SW 1271 (cell line): Measurements from ENCODE around the gene MAPKAPK3.
"Not testable (repeated sequence)": the region's sequence is repeated elsewhere in the genome, so short reads cannot be mapped to it uniquely, and the experiment has no call there.

Source experiments
- DNase-seq, 2 experiments: peaks; one replicate each; lab custom pipeline; 2025; lab: John Stamatoyannopoulos, UW

The MAPKAPK3 gene

DNA sequence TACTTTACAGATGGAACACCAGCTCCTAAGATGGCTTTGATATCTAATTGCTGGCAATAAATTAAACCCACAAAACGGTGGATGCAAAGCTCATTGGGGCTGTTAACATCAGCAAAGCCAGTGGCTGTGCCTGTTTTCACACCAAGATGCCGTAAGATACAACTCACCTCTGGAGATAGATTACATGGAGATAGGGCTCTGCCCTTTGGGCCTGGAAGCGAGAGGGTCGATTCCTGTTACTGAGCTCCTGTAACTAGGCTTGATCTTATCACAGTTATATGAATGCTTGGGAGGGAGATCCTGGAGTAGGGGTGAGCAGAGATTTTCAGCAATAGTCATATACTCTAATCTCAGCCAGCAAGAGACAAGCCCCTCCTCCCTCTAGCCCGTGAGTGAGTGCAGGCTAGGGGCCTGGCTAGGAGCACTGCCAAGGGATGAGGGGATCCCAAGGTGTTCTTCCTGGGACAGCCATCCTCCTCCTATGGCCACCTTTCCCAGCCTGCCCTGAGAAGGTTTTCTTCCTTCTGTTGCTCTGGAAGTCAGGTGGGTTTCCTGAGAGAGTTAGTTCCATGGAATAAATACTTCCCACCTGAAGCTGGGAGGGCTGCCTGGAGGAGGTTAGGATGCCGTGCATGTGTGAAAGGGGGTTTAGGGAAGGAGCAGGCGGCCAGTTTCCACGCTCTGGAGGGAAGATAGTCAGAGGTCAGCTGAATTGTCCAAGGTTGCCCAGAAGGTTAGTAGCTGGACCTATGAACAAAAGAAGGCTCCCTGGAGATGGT, 39.7 kb downstream of the MAPKAPK3 start:
- no peak for DNase-seq

DNA sequence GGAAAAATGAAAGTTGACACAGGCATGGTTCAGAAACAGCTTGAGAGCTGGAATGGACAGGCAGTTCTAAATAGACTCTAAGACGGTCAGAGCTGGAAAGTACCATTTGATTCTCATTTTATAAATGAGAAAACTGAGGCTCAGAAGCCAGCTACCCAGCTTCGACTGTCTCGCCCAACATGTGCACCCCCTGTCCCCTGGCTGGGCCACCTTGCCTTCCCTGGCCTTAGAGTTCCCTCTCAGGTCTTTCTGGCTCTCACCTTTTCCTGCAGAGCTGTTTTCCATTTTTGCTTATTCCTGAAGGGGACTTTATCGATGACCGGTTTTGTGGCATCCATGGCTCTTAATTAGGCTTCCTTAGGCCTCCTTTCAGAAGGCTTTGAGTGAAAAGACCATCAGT, 40.5 kb downstream of the MAPKAPK3 start:
- DNase-seq, result no peak

DNA sequence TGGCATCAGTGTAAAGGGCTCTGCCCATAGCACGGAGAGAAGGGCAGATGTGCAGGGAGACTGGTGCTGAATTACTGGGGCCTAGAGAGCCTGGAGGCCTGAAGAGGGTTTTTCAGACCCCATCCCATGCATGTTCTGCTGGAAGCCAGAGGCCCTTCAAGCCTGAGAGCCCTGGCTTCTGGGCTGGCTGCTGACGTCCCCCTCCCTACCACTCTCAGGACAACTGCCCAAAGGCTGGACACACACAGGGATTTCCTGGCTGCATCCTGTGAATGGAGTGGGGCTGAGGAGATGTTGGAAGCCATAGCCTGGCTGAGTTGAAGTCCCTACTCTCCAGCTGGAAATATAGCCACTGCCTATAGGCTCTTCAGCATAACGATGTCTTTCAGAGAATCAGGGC, 40.9 kb downstream of the MAPKAPK3 start:
- no peak for DNase-seq

DNA sequence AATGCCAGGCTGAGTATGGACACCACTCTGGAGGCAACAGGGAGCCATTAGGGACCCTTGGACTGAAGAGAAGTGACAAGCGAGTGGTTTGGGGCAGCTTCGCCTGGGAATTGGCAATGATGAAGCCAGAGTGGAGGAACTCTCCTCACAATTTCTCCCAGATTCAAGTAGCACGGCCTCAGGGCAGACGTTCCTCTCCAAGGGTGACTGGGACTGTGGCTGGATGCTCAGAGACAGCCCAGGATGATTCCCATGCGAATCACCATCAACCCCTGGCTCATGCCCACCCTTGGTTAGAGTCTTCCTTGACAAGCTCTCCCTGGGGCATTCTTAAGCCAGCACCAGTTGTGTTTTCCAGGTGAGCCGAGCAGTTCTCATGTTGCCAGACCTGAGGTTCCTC, 41.5 kb downstream of the MAPKAPK3 start:
- DNase-seq, result no peak

DNA sequence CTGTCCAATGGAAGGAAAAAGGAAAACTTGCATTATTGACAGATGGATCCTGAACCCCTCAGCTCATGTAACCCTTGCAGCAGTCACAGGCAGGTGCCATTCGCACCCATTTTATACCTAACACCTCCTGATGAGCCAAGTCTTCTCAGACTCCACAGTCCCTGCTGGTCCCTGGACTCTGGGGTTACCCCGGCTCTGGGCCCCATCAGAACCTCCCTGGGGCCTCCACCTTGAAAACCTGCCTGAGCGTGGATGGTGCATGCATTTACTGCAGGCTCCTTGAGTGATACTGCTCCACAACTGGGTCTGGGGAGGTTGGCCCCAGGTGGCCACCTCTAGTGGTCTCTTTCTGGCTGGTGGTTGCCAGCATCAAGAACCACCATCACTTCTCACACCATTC, 41.9 kb downstream of the MAPKAPK3 start:
- no peak for DNase-seq

DNA sequence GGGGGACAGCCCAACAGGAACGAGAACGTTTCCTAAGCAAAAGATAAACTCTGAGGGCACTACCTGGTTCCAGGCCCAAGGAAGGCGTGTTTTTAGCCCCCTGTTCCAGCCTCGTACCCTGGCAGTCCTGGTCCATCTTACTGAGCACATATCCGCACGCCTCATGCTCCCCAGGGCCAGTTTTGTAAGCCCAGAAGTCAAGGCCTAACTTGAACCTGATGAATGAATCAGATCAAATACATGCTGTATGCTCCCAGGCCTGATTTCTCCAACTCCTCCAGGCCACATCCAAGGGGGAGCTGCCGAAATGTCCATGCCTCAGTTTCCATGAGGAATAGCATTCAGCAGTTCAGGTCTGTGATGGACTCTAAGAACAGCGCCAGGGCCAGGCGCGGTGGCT, 43.4 kb downstream of the MAPKAPK3 start:
- DNase-seq, result no peak

DNA sequence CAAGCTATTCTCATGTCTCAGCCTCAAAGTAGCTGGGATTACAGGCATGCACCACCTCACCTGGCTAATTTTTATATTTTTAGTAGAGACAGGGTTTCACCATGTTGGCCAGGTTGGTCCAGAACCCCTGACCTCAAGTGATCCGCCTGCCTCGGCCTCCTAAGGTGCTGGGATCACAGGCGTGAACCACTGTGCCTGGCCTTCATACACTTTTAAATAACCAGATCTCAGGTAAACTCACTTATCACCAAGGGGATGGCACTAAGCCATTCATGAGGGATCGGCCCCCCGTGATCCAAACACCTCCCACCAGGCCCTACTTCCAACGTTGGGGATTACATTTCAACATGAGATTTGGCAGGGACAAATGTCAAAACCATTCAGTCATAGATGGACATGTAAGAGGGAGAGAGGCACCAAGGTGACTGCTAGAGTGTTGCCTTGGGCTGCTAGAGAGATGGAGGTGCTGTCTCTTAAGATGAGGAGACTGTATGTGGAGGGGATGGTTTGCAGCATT, 44.4 kb downstream of the MAPKAPK3 start:
- DNase-seq, result no peak

DNA sequence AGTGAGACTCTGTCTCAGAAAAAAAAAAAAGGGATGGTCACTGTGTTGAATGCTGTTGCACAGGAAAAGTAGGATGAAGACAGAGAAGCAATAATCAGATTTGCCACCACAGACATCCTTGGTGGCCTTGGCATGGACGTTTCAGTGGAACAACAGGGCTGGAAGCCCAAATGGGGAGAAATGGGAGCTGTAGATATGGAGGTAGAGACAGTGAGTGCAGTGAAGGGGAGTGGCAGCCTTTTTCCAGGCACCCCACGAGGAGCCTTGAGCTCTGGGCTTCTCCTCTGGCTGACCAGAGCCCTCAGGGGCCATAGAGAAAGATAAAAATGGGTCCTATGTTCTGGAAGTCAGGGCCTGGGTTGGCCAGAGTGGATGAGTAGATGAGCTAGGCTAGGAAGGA, 45.5 kb downstream of the MAPKAPK3 start:
- DNase-seq, result no peak

DNA sequence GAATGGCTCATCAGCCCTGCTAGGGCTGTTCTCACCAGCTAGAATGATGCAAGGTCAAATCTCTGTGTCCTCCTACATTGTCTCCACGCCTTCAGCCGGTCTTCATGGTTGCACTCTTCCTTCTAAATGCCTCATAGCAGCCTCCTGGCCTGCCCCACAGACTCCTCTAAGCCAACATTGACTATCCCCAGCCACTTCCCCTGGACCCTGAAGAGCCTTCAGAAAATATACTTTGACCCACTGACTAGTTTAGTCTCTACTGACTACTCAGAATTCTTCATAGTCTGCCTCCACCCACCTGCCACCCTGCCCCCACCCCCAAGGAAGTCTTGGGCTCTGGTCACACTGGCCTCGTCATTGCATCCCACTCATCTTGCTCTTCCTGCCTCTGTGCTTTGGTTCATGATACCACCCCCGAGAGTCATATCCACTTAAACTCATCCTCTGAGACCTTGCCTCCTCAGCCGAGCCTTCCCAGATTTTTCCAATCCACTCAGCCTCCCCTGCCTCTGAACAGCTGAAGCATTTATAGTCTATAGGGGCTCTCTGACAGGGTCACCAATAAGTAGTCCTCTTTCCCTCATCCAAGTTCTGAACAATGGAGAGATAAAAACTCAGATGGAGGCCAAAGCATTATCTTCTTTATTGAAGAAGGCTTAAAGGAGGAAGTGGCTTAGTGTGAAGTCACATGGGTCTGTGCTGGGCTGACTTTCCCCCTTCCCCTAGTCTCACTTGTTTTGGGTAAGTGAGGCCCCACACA, 48.3 kb downstream of the MAPKAPK3 start:
- no peak for DNase-seq

DNA sequence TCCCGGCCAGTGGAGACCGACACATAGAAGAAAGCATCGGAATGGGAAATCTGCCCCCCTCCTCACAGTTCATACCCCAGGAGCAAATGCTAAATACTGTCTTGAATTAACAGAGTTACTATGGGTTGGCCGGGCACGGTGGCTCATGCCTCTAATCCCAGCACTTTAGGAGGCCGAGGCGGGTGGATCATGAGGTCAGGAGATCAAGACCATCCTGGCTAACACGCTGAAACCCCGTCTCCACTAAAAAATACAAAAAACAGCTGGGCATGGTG, 48.8 kb downstream of the MAPKAPK3 start:
- not testable (repeated sequence) for DNase-seq

DNA sequence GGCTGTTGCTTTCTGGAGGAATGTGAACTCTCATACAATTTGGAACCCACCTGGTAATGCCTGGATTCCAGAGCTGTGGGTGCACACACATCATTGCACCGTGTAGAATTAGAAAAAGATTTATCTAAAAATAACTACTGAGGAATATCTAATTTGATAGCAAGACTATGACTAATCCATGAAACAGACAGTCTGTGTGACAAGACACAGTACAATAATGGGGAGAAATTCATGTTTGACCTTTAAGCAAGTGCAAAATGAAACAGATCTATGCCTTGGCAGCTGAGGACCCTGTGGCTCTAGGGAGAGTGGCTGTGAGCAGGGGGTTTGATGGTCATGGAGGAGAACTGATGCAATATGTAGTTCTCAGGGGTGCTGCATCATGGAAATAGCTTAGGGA, 49.9 kb downstream of the MAPKAPK3 start:
- DNase-seq, result no peak

DNA sequence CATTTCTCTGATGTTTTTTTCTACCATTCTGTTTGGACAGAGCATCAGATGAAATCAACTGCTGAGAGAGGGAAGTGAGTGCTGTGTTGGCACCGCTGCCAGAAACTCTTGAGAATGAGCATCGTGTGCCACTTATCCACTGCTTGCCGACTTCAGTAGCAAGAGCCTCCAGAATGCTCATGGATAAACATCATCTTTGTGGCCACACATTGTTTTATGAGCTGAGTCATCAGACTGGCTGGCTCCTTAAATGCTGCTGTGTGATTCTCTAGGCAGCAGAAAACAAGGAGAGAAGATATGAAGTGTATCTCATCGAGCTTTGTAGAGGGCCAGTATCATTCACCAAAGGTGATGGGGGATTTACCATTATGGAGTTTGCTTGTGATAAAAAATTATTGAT, 54.4 kb downstream of the MAPKAPK3 start:
- DNase-seq, result peak in 1 of 2 experiments; percentile 39

DNA sequence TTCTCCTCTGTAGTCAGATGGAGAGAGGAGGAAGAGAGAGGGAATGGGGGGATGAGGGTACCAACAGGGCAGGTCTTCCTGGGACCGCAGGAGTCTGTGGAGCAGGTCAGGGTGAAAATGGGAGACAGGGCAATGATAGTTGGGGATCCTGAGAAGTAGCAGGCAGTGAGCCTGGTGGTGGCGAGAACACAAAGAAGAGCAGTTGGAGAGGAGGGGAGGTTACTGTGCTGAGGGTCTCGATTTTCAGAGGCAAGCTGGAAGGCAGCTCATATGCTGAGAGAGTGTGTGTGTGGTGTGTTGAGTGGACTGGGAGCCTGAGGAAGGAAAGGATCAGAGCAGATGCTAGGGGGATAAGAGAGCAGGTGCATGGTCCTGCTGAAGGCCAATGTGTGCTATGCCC, 55.7 kb downstream of the MAPKAPK3 start:
- no peak for DNase-seq

DNA sequence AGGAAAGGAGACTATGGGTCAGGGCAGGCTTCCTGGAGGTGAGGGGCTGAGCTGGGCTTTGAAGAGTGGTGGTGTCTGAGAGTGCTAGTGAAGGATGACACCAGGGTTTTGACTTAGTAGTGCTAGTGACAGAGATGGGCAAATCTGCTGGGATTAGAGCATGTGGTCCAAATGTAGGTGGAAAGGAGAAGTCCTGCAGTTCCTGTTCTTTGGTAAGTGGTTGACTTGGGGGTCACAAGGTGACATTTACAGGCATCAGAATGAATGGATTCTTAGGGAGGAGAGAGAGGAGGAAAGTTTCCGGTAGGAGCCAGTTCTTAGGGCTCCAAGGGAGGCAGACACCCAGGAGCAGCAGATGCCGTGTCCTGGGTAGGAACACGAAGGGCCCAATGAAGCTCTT, 57.0 kb downstream of the MAPKAPK3 start:
- no peak for DNase-seq

DNA sequence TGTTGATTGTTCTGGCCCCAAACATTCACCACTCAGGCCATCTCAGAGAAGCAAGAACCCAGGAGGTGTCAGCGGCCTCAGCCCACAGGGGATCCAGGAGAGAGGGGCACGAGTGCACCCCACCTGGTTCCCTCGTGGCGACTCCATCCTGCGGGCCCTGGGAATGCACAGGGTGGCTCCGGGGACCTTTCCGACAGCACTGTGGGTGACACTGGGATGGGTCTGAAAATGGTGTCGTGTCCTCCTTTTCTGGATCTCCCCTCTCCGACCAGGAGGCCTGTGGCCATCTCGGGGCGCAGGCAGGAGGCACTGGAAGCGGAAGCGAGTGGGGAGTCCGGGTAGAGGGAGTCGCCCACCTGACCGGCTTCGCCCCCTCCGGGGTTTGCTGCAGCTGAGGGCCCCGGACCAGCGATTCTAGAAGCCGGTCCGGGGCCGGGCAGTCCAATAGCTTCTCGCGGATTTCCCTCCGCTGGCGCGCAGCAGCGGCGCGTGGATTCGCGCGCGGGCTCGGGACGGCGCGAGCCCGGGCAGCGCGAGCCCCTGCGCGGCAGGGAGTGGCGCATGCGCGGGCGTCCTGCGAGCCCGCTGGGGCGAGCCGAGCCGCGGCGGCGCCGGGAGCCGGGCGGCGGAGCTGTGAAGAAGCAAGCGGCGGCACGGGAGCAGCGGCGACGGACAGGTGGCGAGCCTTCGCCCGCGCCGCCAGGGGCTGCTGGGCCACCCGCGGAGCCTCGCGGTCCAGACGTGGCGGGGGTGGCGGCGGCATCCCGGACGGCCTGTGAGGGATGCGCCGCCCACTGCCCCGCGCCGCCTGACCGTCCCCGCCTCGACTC, 57.6 kb downstream of the MAPKAPK3 start, which contains the start of gene DOCK3:
Gene DOCK3, plus strand, starts transcription at position 579 of the 830 bp plus-strand sequence. CDS start 337 bp downstream, outside the sequence.
- no peak for DNase-seq

DNA sequence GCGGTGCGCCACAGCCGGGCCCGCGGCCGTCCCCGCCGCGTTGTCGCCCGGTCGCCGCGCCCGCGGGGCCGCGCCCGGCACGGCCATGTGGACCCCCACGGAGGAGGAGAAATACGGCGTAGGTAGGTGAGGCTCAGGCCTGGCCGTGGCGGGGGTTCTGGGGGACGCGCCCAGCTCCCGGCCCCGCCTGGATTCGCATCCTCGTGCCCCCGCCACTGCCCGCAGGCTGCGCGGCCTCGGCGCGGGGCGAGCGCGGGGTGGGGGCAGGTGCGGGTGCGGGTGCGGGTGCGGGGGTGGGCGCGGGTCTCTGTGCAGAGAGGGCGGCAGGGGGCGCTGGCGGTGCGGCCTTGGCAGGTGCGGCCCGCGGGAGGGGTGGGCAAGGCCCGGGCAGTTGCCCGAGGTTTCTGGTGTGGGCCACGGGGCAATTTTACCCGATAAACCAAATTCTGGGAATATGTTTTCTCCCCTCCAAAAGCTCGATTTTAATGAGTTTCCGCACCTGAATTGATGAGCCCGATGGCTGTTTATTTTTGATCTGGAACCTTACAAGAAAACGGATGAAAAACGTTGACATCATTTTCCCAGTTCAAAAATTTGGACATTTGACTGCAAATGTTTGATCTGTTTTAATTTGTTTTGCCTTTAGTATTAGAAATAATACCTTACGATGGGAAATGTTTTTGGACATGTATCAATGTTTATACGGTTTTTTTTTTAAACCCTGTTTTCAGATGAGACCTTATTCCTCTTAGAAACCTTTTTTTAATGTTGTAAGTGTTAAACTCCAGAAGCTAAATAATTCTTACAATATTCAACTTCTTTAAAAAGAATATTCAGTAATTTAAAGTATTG, 58.5 kb downstream of the MAPKAPK3 start:
- DNase-seq, result peak in 1 of 2 experiments; percentile 5

DNA sequence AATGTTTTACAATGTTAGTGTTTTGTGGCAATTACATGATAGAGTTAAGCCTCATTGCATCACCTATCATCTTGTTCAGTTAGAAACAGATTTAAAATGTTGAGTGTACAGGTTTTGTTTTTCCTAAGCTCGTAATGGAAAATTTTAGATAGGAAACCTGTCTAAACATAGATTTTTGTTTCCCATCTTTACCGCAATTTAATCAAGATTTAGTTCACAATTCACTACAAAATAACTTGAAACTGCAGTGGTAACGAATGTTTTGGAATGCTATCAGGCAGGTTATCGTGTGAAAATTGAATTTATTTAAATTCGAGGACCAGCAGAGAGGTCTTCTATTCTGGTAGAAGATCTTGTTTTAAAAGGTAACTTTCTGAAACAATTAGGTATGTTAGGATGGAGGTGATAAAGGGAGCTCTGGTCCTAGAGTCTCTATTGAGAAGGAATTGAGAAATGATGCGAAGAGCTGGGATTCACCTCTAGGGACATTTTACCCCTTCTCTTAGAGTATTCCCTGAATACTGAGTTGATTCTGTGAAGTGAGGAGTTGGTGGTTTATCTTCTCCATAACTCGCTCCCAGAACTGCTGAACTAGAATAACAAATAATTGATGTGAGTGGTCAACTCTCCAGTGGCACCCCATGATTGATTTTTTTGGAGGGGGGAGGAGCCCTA, 59.2 kb downstream of the MAPKAPK3 start:
- no peak for DNase-seq

DNA sequence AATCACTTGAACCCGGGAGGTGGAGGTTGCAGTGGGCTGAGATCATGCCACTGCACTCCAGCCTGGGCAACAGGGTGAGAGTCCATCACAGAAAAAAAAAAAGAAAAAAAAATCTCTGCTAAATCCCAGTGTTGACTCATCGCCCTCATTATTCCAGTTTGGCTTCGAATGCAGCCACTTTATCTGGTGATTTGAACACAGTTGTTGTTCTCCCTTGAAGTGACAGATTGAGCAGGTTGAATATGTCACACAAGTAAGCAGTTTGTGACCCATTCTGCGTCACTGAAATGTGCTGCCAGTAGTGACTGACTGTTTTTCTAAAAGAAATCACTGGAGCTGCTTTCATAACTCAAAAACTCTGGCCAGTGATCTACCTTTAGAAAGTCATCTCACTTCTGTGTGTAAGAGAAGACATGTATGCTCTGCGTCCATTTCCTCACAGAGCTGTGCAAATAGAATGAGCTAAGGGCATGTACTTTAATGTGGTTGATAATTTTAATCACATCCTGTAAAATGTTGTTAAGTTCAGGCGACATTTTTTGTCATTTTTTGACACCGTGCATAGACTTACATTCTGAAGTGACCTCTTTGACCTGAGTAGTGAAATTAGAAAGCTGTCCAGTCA, 70.3 kb downstream of the MAPKAPK3 start:
- DNase-seq, result no peak

DNA sequence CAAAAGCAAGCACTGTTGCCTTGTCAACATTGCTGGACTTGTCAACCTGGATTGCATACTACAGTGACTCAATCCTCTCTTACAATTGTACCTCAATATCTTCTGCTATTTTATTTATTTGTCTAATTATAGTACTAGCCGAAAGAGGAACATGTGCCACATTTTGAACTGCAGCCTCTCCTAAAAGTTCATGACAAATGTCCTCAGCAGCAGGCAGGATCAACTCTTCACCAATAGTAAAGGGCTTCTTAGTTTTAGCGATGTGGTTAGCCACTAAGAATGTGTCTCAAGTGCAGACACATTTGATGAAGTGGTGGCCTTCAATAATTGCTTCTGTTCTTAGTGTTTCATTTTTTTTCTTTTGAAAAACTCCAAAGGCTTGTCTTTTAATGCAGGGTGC, 71.0 kb downstream of the MAPKAPK3 start:
- no peak for DNase-seq

DNA sequence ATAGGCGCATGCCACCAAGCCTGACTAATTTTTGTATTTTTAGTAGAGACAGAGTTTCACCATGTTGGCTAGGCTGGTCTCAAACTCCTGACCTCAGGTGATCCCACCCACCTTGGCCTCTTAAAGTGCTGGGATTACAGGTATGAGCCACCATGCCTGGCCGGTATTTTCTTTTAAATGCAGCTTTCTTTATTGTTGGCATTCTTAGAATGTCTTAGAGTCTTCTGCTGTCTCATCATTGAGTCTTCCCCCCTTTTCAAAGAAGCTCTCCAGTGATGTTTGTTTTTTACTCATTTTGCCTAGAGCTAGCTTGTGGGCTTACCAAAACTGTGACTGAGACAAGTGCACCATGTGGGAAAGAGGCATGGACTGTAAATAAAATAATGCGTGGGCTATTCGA, 71.7 kb downstream of the MAPKAPK3 start:
- not testable (repeated sequence) for DNase-seq

DNA sequence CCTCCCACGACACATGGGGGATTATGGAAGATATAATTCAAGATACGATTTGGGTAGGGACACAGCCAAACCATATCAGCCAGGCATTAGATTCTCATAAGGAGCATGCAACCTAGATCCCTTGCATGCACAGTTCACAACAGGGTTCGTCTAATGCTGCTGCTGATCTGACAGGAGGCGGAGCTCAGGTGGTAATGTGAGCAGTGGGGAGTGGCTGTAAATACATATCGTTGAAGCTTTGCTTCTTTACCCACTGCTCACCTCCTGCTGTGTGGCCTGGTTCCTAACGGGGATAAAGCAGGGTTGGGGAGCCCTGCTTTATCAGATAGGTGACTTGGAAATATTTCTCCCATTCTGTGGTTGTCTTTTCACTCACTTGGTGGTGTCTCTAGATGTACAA, 72.6 kb downstream of the MAPKAPK3 start:
- DNase-seq, result no peak
